Measurements from ENCODE around the gene KCNH1. TPM values are rescaled to one million over a fixed set of nuclear protein-coding genes. Genes with fewer than 3 reads are reported as not detected.

The KCNH1 gene
- total RNA-seq, 5 donors from 2014 or later (not counting 1 experiment from before 2014, with no cell fraction given) = not detected

DNA sequence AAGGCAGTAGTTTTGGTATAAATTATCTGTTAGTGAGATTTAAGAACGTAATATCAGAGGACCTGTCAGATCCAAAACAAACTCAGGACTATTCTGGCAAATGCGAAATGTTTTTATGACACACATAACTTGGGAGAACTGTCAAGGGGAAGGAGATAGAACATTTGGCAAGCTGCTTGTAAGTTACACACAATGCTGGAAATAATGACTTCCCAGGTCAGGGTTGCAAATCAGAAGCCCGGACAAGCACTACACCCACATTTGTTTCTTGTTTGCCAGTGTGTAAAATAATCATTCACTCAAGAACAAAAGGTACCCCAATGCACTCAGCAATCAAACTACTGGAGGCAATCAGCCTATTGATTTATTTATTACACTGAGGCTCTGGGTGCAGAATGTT, 354.7 kb downstream of the KCNH1 start:
- ATAC-seq (replicated peaks in 1 of 4) (no peak), DNase-seq (no peak)
- Histone ChIP-seq H3K4me3 (ENCODE audit: control insufficient read depth in 1 of 2, extremely low read depth in 1 of 2, low read length in 1 of 2) (no peak overlapping the region), H3K27ac (ENCODE audit: low read length) (no peak overlapping the region), H3K4me1 (ENCODE audit: control insufficient read depth in 1 of 2, extremely low read depth in 1 of 2, insufficient read depth in 2 of 2, low read length in 2 of 2) (no peaks in the 10 kb centered on the region), H3K9me3 (no peaks in the 10 kb centered on the region), H3K27me3 (replicated peaks in 1 of 2; ENCODE audit: control insufficient read depth in 2 of 2, extremely low read depth in 1 of 2, insufficient read depth in 2 of 2, low read length in 1 of 2) (peaks cover 0 to 3% of the 10 kb centered on the region in 2 experiments), H3K36me3 (ENCODE audit: control insufficient read depth in 2 of 2, extremely low read depth in 1 of 2, insufficient read depth in 1 of 2, low read length in 1 of 2) (no peaks in the 10 kb centered on the region)
- CTCF ChIA-PET = no interaction called here
- no peaks in the 10 kb centered on the region for H3K4me1 Mint-ChIP-seq
- H3K4me3 Mint-ChIP-seq = no peak overlapping the region
- no CpG with 5 or more reads among the region's 3 CpGs for WGBS (ENCODE audit: insufficient coverage)
- no peaks in the 10 kb centered on the region for H3K36me3 Mint-ChIP-seq
- H3K27ac Mint-ChIP-seq = no peak overlapping the region
- H3K9me3 Mint-ChIP-seq = no peaks in the 10 kb centered on the region
- H3K27me3 Mint-ChIP-seq = peaks cover 13 to 19% of the 10 kb centered on the region in 2 donors
- POLR2A ChIA-PET = no interaction called here

- POLR2A ChIA-PET = no interaction called here
Observed at GRCh38 chr1:210777914-210778313, 356.0 kb downstream of the KCNH1 start.

GRCh38 chr1:210776712-210777111, 357.2 kb downstream of the KCNH1 start:
- no peaks in the 10 kb centered on the region for H3K4me1 ChIP-seq (ENCODE audit: control insufficient read depth in 1 of 2, extremely low read depth in 1 of 2, insufficient read depth in 2 of 2, low read length in 2 of 2)
- no peak overlapping the region for H3K4me3 ChIP-seq (ENCODE audit: control insufficient read depth in 1 of 2, extremely low read depth in 1 of 2, low read length in 1 of 2)
- ChIA-PET CTCF (no interaction called here), POLR2A (no interaction called here)
- Mint-ChIP-seq H3K9me3 (no peaks in the 10 kb centered on the region), H3K4me1 (no peaks in the 10 kb centered on the region), H3K27ac (no peak overlapping the region), H3K36me3 (no peaks in the 10 kb centered on the region), H3K4me3 (no peak overlapping the region), H3K27me3 (peaks cover 15 to 16% of the 10 kb centered on the region in 2 donors)
- peaks cover 0 to 3% of the 10 kb centered on the region in 2 experiments for H3K27me3 ChIP-seq (replicated peaks in 1 of 2; ENCODE audit: control insufficient read depth in 2 of 2, extremely low read depth in 1 of 2, insufficient read depth in 2 of 2, low read length in 1 of 2)
- WGBS (ENCODE audit: insufficient coverage) = no CpG with 5 or more reads among the region's 3 CpGs
- no peaks in the 10 kb centered on the region for H3K9me3 ChIP-seq
- no peaks in the 10 kb centered on the region for H3K36me3 ChIP-seq (ENCODE audit: control insufficient read depth in 2 of 2, extremely low read depth in 1 of 2, insufficient read depth in 1 of 2, low read length in 1 of 2)
- DNase-seq (no peak), ATAC-seq (replicated peaks in 1 of 4) (no peak)
- H3K27ac ChIP-seq (ENCODE audit: low read length) = no peak overlapping the region

More at GRCh38 chr1:210777914-210778313, 356.0 kb downstream of the KCNH1 start:
- Histone ChIP-seq H3K4me3 (ENCODE audit: control insufficient read depth in 1 of 2, extremely low read depth in 1 of 2, low read length in 1 of 2) (no peak overlapping the region), H3K27me3 (replicated peaks in 1 of 2; ENCODE audit: control insufficient read depth in 2 of 2, extremely low read depth in 1 of 2, insufficient read depth in 2 of 2, low read length in 1 of 2) (peaks cover 0 to 3% of the 10 kb centered on the region in 2 experiments), H3K9me3 (no peaks in the 10 kb centered on the region), H3K36me3 (ENCODE audit: control insufficient read depth in 2 of 2, extremely low read depth in 1 of 2, insufficient read depth in 1 of 2, low read length in 1 of 2) (no peaks in the 10 kb centered on the region), H3K27ac (ENCODE audit: low read length) (no peak overlapping the region), H3K4me1 (ENCODE audit: control insufficient read depth in 1 of 2, extremely low read depth in 1 of 2, insufficient read depth in 2 of 2, low read length in 2 of 2) (no peaks in the 10 kb centered on the region)
- no peaks in the 10 kb centered on the region for H3K36me3 Mint-ChIP-seq
- no peak overlapping the region for H3K4me3 Mint-ChIP-seq
- CTCF ChIA-PET = no interaction called here
- no peak for DNase-seq
- ATAC-seq (replicated peaks in 1 of 4) = no peak
- H3K4me1 Mint-ChIP-seq = no peaks in the 10 kb centered on the region
- H3K27me3 Mint-ChIP-seq = peaks cover 15 to 21% of the 10 kb centered on the region in 2 donors
- H3K27ac Mint-ChIP-seq = no peak overlapping the region
- H3K9me3 Mint-ChIP-seq = no peaks in the 10 kb centered on the region
- WGBS (ENCODE audit: insufficient coverage) = 63% methylated on average over 1 of the region's 2 CpGs

GRCh38 chr1:210775289-210775688, 358.7 kb downstream of the KCNH1 start:
- CTCF ChIA-PET = no interaction called here
- H3K4me1 ChIP-seq (ENCODE audit: control insufficient read depth in 1 of 2, extremely low read depth in 1 of 2, insufficient read depth in 2 of 2, low read length in 2 of 2) = no peaks in the 10 kb centered on the region
- H3K27me3 ChIP-seq (replicated peaks in 1 of 2; ENCODE audit: control insufficient read depth in 2 of 2, extremely low read depth in 1 of 2, insufficient read depth in 2 of 2, low read length in 1 of 2) = peaks cover 0 to 5% of the 10 kb centered on the region in 2 experiments
- H3K4me3 Mint-ChIP-seq = no peak overlapping the region
- ATAC-seq (replicated peaks in 1 of 4) (no peak), DNase-seq (no peak)
- peaks cover 12 to 16% of the 10 kb centered on the region in 2 donors for H3K27me3 Mint-ChIP-seq
- no peak overlapping the region for H3K27ac Mint-ChIP-seq
- H3K27ac ChIP-seq (ENCODE audit: low read length) = no peak overlapping the region
- H3K36me3 ChIP-seq (ENCODE audit: control insufficient read depth in 2 of 2, extremely low read depth in 1 of 2, insufficient read depth in 1 of 2, low read length in 1 of 2) = no peaks in the 10 kb centered on the region
- no peaks in the 10 kb centered on the region for H3K4me1 Mint-ChIP-seq
- H3K9me3 ChIP-seq = no peaks in the 10 kb centered on the region
- no peaks in the 10 kb centered on the region for H3K9me3 Mint-ChIP-seq
- WGBS (ENCODE audit: insufficient coverage) = no CpG with 5 or more reads among the region's 6 CpGs
- no peak overlapping the region for H3K4me3 ChIP-seq (ENCODE audit: control insufficient read depth in 1 of 2, extremely low read depth in 1 of 2, low read length in 1 of 2)
- POLR2A ChIA-PET = no interaction called here
- no peaks in the 10 kb centered on the region for H3K36me3 Mint-ChIP-seq

DNA sequence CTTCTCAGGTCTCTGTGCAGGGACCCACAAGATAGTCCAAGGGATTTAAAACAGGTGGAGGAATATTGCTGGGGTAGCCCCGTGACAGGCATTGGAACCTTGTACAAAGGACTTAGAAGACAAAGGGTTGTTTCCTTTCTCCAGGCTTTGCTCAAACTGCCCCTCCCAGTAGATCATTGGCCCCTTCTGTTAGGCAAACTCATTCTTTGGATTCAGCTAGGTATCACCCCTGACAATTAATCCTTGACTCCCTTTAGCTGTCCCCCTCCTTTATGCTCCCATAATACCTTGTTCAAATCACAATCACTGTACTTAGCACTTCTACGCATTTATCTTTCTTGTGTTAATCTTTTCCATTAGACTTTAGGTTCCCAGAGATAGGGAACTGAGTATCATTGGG, 360.5 kb downstream of the KCNH1 start:
- Histone ChIP-seq H3K4me1 (ENCODE audit: control insufficient read depth in 1 of 2, extremely low read depth in 1 of 2, insufficient read depth in 2 of 2, low read length in 2 of 2) (no peaks in the 10 kb centered on the region), H3K9me3 (no peaks in the 10 kb centered on the region), H3K27ac (ENCODE audit: low read length) (no peak overlapping the region), H3K4me3 (ENCODE audit: control insufficient read depth in 1 of 2, extremely low read depth in 1 of 2, low read length in 1 of 2) (no peak overlapping the region), H3K27me3 (replicated peaks in 1 of 2; ENCODE audit: control insufficient read depth in 2 of 2, extremely low read depth in 1 of 2, insufficient read depth in 2 of 2, low read length in 1 of 2) (peaks cover 0 to 6% of the 10 kb centered on the region in 2 experiments), H3K36me3 (ENCODE audit: control insufficient read depth in 2 of 2, extremely low read depth in 1 of 2, insufficient read depth in 1 of 2, low read length in 1 of 2) (no peaks in the 10 kb centered on the region)
- WGBS (ENCODE audit: insufficient coverage) = no CpG with 5 or more reads among the region's 2 CpGs
- no peak overlapping the region for H3K27ac Mint-ChIP-seq
- DNase-seq (no peak), ATAC-seq (replicated peaks in 1 of 4) (no peak)
- peaks cover 10 to 14% of the 10 kb centered on the region in 2 donors for H3K27me3 Mint-ChIP-seq
- no peaks in the 10 kb centered on the region for H3K4me1 Mint-ChIP-seq
- no peaks in the 10 kb centered on the region for H3K9me3 Mint-ChIP-seq
- CTCF ChIA-PET = no interaction called here
- H3K4me3 Mint-ChIP-seq = no peak overlapping the region
- POLR2A ChIA-PET = interaction anchor here in 1 of 2 donors (0.6 kb wide), 1 partner anchor 174 kb away, joined by 3 read pairs; no protein-coding TSS in a partner anchor
- no peaks in the 10 kb centered on the region for H3K36me3 Mint-ChIP-seq

GRCh38 chr1:210771131-210771530, 362.8 kb downstream of the KCNH1 start:
- H3K9me3 Mint-ChIP-seq = no peaks in the 10 kb centered on the region
- DNase-seq (no peak), ATAC-seq (replicated peaks in 1 of 4) (no peak)
- Histone ChIP-seq H3K4me3 (ENCODE audit: control insufficient read depth in 1 of 2, extremely low read depth in 1 of 2, low read length in 1 of 2) (no peak overlapping the region), H3K36me3 (ENCODE audit: control insufficient read depth in 2 of 2, extremely low read depth in 1 of 2, insufficient read depth in 1 of 2, low read length in 1 of 2) (no peaks in the 10 kb centered on the region), H3K4me1 (ENCODE audit: control insufficient read depth in 1 of 2, extremely low read depth in 1 of 2, insufficient read depth in 2 of 2, low read length in 2 of 2) (no peaks in the 10 kb centered on the region), H3K27me3 (replicated peaks in 1 of 2; ENCODE audit: control insufficient read depth in 2 of 2, extremely low read depth in 1 of 2, insufficient read depth in 2 of 2, low read length in 1 of 2) (peaks cover 0 to 6% of the 10 kb centered on the region in 2 experiments), H3K9me3 (no peaks in the 10 kb centered on the region), H3K27ac (ENCODE audit: low read length) (no peak overlapping the region)
- H3K4me3 Mint-ChIP-seq = no peak overlapping the region
- ChIA-PET POLR2A (interaction anchor here in 1 of 2 donors (0.5 kb wide), 1 partner anchor 1054 kb away, joined by 7 read pairs; no protein-coding TSS in a partner anchor), CTCF (no interaction called here)
- H3K27me3 Mint-ChIP-seq = peaks cover 5 to 11% of the 10 kb centered on the region in 2 donors
- no peaks in the 10 kb centered on the region for H3K36me3 Mint-ChIP-seq
- WGBS (ENCODE audit: insufficient coverage) = 0% methylated on average over 1 of the region's 5 CpGs
- H3K27ac Mint-ChIP-seq = no peak overlapping the region
- H3K4me1 Mint-ChIP-seq = no peaks in the 10 kb centered on the region
